ENCODE results near the gene DPP6. TPM values are rescaled to one million over a fixed set of nuclear protein-coding genes. Genes with fewer than 3 reads are reported as not detected.

DPP6 gene
- total and polyA plus RNA-seq, 2 donors (not counting 1 experiment from before 2014, with no cell fraction given), result not detected

DNA sequence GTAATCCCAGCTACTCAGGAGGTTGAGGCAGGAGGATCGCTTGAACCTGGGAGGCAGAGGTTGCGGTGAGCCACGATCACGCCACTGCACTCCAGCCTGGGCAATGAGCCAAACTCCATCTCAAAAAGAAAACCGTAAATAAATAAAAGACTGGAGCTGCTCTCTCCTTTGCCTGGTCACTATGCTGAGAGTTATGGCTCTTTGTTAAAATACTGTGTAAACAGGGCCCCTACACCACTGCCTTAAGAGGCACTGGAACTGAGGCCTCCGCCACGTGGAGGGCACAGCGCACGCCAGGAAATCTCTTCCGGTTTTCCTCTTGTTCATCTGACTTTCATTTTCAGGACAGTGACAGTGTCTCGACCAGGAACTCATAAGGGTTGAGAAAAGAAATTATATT, 827.4 kb downstream of the DPP6 start:
- H3K79me2 ChIP-seq (ENCODE audit: control insufficient read depth, insufficient read depth, low read length), result no peaks in the 10 kb centered on the region
- H3K4me1 ChIP-seq (ENCODE audit: control insufficient read depth in 2 of 2, insufficient read depth in 2 of 2, low read length in 2 of 2), result no peaks in the 10 kb centered on the region
- H3K27ac Mint-ChIP-seq, result no peak overlapping the region
- H3K27me3 Mint-ChIP-seq, result peaks cover 4% of the 10 kb centered on the region
- H3K9me3 Mint-ChIP-seq (ENCODE audit: insufficient read depth), result no peaks in the 10 kb centered on the region
- intact Hi-C loops (cut with micrococcal nuclease), result no loop called here
- H3K4me3 ChIP-seq (ENCODE audit: control extremely low read depth in 1 of 5, extremely low read depth in 1 of 5, insufficient read depth in 1 of 5, low read depth in 2 of 5, low read length in 4 of 5), result no peak overlapping the region
- WGBS (ENCODE audit: insufficient coverage), result 84% methylated on average over 4 of the region's 11 CpGs
- POLR2A ChIA-PET, result no interaction called here
- no peak overlapping the region for H3K9ac ChIP-seq (ENCODE audit: low read length)
- no peak overlapping the region for H2AFZ ChIP-seq (ENCODE audit: insufficient read depth, low read depth, low read length, poor library complexity, severe bottlenecking)
- H3K27me3 ChIP-seq (replicated peaks in 1 of 4; ENCODE audit: control extremely low read depth in 1 of 4, control insufficient read depth in 3 of 4, insufficient read depth in 4 of 4, low read length in 3 of 4), result no peaks in the 10 kb centered on the region
- no peaks in the 10 kb centered on the region for H3K36me3 ChIP-seq (replicated peaks in 1 of 2; ENCODE audit: control extremely low read depth in 1 of 2, control insufficient read depth in 1 of 2, extremely low read depth in 1 of 2, insufficient read depth in 2 of 2, low read length in 1 of 2)
- H3K9me3 ChIP-seq (ENCODE audit: control extremely low read depth in 1 of 3, control insufficient read depth in 2 of 3, insufficient read depth in 1 of 3, low read length in 2 of 3), result peaks cover 0 to 12% (median 3%) of the 10 kb centered on the region in 3 donors
- H4K20me1 ChIP-seq (ENCODE audit: control insufficient read depth, insufficient read depth, low read length, poor library complexity, severe bottlenecking), result no peaks in the 10 kb centered on the region
- H3K4me2 ChIP-seq (replicated peaks; ENCODE audit: low read depth, low read length, poor library complexity, severe bottlenecking), result no peak overlapping the region
- no peak for ATAC-seq (ENCODE audit: low read depth)
- H3K4me1 Mint-ChIP-seq, result no peaks in the 10 kb centered on the region
- no peak for DNase-seq
- H3K27ac ChIP-seq (ENCODE audit: low read length in 2 of 2), result no peak overlapping the region
- TF ChIP-seq, protein P1, sequence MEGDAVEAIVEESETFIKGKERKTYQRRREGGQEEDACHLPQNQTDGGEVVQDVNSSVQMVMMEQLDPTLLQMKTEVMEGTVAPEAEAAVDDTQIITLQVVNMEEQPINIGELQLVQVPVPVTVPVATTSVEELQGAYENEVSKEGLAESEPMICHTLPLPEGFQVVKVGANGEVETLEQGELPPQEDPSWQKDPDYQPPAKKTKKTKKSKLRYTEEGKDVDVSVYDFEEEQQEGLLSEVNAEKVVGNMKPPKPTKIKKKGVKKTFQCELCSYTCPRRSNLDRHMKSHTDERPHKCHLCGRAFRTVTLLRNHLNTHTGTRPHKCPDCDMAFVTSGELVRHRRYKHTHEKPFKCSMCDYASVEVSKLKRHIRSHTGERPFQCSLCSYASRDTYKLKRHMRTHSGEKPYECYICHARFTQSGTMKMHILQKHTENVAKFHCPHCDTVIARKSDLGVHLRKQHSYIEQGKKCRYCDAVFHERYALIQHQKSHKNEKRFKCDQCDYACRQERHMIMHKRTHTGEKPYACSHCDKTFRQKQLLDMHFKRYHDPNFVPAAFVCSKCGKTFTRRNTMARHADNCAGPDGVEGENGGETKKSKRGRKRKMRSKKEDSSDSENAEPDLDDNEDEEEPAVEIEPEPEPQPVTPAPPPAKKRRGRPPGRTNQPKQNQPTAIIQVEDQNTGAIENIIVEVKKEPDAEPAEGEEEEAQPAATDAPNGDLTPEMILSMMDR (IDR thresholded peaks at IDR 0.05), result no peak
- CTCF ChIA-PET, result no interaction called here
- H3K4me3 Mint-ChIP-seq, result no peak overlapping the region

DNA sequence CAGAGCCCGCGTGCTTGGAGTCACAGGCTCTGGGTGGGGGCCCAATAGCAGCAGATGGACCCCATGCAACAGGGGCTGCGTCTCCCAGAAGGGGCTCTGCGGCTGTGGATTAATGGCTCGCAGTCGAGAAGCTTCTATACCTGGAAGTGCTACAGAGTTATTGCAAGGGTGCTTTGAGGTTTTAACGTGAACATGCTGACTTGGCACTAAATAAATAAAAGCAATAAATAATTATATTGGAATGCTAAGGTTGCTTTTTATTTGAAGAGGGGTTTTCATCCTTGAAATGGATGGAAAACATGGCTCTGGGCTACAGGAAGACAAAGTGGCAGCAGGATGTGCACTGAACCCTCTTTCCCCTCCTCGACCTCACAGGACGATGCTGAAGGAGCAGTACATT, 828.3 kb downstream of the DPP6 start:
- H3K36me3 ChIP-seq (replicated peaks in 1 of 2; ENCODE audit: control extremely low read depth in 1 of 2, control insufficient read depth in 1 of 2, extremely low read depth in 1 of 2, insufficient read depth in 2 of 2, low read length in 1 of 2), result no peaks in the 10 kb centered on the region
- no peak overlapping the region for H2AFZ ChIP-seq (ENCODE audit: insufficient read depth, low read depth, low read length, poor library complexity, severe bottlenecking)
- H3K79me2 ChIP-seq (ENCODE audit: control insufficient read depth, insufficient read depth, low read length), result no peaks in the 10 kb centered on the region
- H3K4me1 ChIP-seq (ENCODE audit: control insufficient read depth in 2 of 2, insufficient read depth in 2 of 2, low read length in 2 of 2), result no peaks in the 10 kb centered on the region
- H4K20me1 ChIP-seq (ENCODE audit: control insufficient read depth, insufficient read depth, low read length, poor library complexity, severe bottlenecking), result no peaks in the 10 kb centered on the region
- H3K4me3 Mint-ChIP-seq, result no peak overlapping the region
- no peak overlapping the region for H3K9ac ChIP-seq (ENCODE audit: low read length)
- H3K4me1 Mint-ChIP-seq, result no peaks in the 10 kb centered on the region
- intact Hi-C loops (cut with micrococcal nuclease), result no loop called here
- TF ChIP-seq, protein P1 (IDR thresholded peaks at IDR 0.05), result no peak
- no peak for TF ChIP-seq EZH2 (IDR thresholded peaks at IDR 0.05; ENCODE audit: borderline replicate concordance, insufficient read depth, low read depth, low read length, poor library complexity, severe bottlenecking)
- H3K9me3 ChIP-seq (ENCODE audit: control extremely low read depth in 1 of 3, control insufficient read depth in 2 of 3, insufficient read depth in 1 of 3, low read length in 2 of 3), result peaks cover 0 to 17% (median 3%) of the 10 kb centered on the region in 3 donors
- no peaks in the 10 kb centered on the region for H3K27me3 ChIP-seq (replicated peaks in 1 of 4; ENCODE audit: control extremely low read depth in 1 of 4, control insufficient read depth in 3 of 4, insufficient read depth in 4 of 4, low read length in 3 of 4)
- H3K9me3 Mint-ChIP-seq (ENCODE audit: insufficient read depth), result no peaks in the 10 kb centered on the region
- DNase-seq (no peak), ATAC-seq (ENCODE audit: low read depth) (no peak)
- H3K27ac Mint-ChIP-seq, result no peak overlapping the region
- ChIA-PET POLR2A (no interaction called here), CTCF (no interaction called here)
- H3K27me3 Mint-ChIP-seq, result peaks cover 4% of the 10 kb centered on the region
- no peak overlapping the region for H3K4me3 ChIP-seq (ENCODE audit: control extremely low read depth in 1 of 5, extremely low read depth in 1 of 5, insufficient read depth in 1 of 5, low read depth in 2 of 5, low read length in 4 of 5)
- WGBS (ENCODE audit: insufficient coverage), result 86% methylated on average over 6 of the region's 9 CpGs
- no peak overlapping the region for H3K27ac ChIP-seq (ENCODE audit: low read length in 2 of 2)
- H3K4me2 ChIP-seq (replicated peaks; ENCODE audit: low read depth, low read length, poor library complexity, severe bottlenecking), result no peak overlapping the region

Data from B cell (primary cell).